Measurements from ENCODE around the gene NOC4L. TPM values are rescaled to one million over a fixed set of nuclear protein-coding genes. Genes with fewer than 3 reads are reported as not detected.

NOC4L gene
- total RNA-seq, 1 experiment from 2014 or later, result 36.5 TPM

DNA sequence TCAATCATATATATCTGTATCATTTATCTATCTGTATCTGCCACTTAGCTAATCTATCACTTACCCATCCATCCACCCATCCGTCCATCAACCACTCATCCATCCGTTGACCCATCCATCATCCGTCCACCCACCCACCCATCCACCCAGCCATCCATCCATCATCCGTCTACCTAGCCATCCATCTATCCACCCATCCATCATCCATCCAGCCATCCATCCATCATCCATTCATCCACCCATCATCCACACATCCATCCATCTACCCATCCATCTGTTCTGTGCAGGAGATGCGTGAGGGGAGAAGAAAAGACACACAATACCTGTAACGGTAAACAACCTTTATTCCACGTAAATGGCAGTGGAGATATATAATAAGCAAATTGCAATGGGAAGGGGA lies 20.2 kb downstream of the NOC4L start:
- Mint-ChIP-seq H3K27ac (no peak overlapping the region), H3K36me3 (ENCODE audit: insufficient read depth in 1 of 3, low read depth in 3 of 3) (peaks cover 0 to 6% (median 0%) of the 10 kb centered on the region in 3 experiments; a peak in 1 of 7 replicates), H3K4me1 (0 out of 4 replicates have a peak, but pooled peaks cover 0 to 2% of the 10 kb centered on the region in 2 experiments), H3K27me3 (ENCODE audit: low read depth) (peaks cover 54% of the 10 kb centered on the region), H3K4me3 (no peak overlapping the region), H3K9me3 (peaks cover 9 to 13% of the 10 kb centered on the region in 2 experiments; a peak in 4 of 5 replicates)
- no peak overlapping the region for H2BK20ac ChIP-seq (ENCODE audit: low read depth, low read length, poor library complexity, severe bottlenecking)
- H3K9ac ChIP-seq (ENCODE audit: extremely low read depth, insufficient read length, low read length), result no peak overlapping the region
- H3K56ac ChIP-seq (ENCODE audit: insufficient read length, low read depth, low read length), result no peak overlapping the region
- TF ChIP-seq, protein P1, sequence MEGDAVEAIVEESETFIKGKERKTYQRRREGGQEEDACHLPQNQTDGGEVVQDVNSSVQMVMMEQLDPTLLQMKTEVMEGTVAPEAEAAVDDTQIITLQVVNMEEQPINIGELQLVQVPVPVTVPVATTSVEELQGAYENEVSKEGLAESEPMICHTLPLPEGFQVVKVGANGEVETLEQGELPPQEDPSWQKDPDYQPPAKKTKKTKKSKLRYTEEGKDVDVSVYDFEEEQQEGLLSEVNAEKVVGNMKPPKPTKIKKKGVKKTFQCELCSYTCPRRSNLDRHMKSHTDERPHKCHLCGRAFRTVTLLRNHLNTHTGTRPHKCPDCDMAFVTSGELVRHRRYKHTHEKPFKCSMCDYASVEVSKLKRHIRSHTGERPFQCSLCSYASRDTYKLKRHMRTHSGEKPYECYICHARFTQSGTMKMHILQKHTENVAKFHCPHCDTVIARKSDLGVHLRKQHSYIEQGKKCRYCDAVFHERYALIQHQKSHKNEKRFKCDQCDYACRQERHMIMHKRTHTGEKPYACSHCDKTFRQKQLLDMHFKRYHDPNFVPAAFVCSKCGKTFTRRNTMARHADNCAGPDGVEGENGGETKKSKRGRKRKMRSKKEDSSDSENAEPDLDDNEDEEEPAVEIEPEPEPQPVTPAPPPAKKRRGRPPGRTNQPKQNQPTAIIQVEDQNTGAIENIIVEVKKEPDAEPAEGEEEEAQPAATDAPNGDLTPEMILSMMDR (conservative IDR thresholded peaks at IDR 0.05), result no peak
- H3K23ac ChIP-seq (ENCODE audit: insufficient read length, low read depth, low read length), result no peak overlapping the region
- no peak overlapping the region for H2BK5ac ChIP-seq (ENCODE audit: insufficient read length, low read length)
- no peak overlapping the region for H3K4ac ChIP-seq (ENCODE audit: low read depth, low read length)
- H3K27me3 ChIP-seq (ENCODE audit: insufficient read depth, low read length), result no peaks in the 10 kb centered on the region; the same call in 1 of the 2 replicates
- no peak overlapping the region for H4K8ac ChIP-seq (replicated peaks; ENCODE audit: insufficient read length, low read depth, low read length)
- H2BK15ac ChIP-seq (ENCODE audit: low read depth, low read length), result no peak overlapping the region
- no peak overlapping the region for H2BK120ac ChIP-seq (ENCODE audit: low read depth, low read length, poor library complexity, severe bottlenecking)
- WGBS (ENCODE audit: extremely low coverage, insufficient read length, low lambda C conversion rate), result no CpG with 5 or more reads among the region's 7 CpGs
- no peaks in the 10 kb centered on the region for H3K4me1 ChIP-seq (ENCODE audit: insufficient read depth, low read length)
- H2AFZ ChIP-seq (ENCODE audit: low read length), result no peak overlapping the region
- H4K91ac ChIP-seq (ENCODE audit: insufficient read length, low read depth, low read length), result no peak overlapping the region
- H3K18ac ChIP-seq (ENCODE audit: insufficient read length, low read depth, low read length), result no peak overlapping the region
- H3K27ac ChIP-seq (ENCODE audit: insufficient read length, low read depth, low read length), result no peak overlapping the region
- H3K14ac ChIP-seq (ENCODE audit: insufficient read depth, low read length), result no peak overlapping the region
- DNase-seq, result no peak
- no peak overlapping the region for H4K5ac ChIP-seq (ENCODE audit: insufficient read length, low read depth, low read length)
- no peaks in the 10 kb centered on the region for H3K9me3 ChIP-seq (ENCODE audit: control insufficient read depth, low read depth, low read length)
- H3K79me2 ChIP-seq (ENCODE audit: insufficient read depth, low read length), result no peaks in the 10 kb centered on the region
- no peaks in the 10 kb centered on the region for H4K20me1 ChIP-seq (ENCODE audit: control insufficient read depth, insufficient read depth, insufficient read length)
- H2BK12ac ChIP-seq (ENCODE audit: insufficient read length, low read depth, low read length), result no peak overlapping the region
- H3T11ph ChIP-seq (ENCODE audit: low read length), result no peak overlapping the region
- no peak overlapping the region for H3K4me2 ChIP-seq (ENCODE audit: insufficient read depth, insufficient read length, low read length)
- no peaks in the 10 kb centered on the region for H3K23me2 ChIP-seq (ENCODE audit: insufficient read length, low read depth, low read length, poor library complexity, severe bottlenecking)
- H2AK5ac ChIP-seq (ENCODE audit: insufficient read length, low read length), result no peak overlapping the region
- no peaks in the 10 kb centered on the region for H3K79me1 ChIP-seq (ENCODE audit: insufficient read depth, low read depth, low read length, poor library complexity, severe bottlenecking)
